ENCODE measurements around the gene PSMC4. TPM values are rescaled to one million over a fixed set of nuclear protein-coding genes. Genes with fewer than 3 reads are reported as not detected.

The PSMC4 gene
- total RNA-seq, 1 donor from 2014 or later: 122 TPM

DNA sequence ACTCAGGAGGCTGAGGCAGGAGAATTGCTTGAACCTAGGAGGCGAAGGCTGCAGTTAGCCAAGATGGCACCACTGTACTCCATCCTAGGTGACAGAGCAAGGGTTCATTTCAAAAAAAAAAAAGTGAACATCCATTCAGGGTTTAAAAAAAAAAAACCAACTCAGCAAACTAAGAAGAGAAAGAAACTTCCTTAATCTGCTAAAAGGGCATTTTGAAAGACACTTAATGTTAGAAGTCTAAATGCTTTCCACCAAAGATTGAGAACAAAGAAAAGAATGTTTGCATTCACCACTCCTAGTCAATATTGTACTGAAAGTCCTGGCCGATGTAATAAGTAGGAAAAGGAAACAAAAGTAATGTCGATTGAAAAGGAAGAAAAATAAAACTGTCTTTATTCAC, 7.1 kb upstream of the PSMC4 start:
- Histone ChIP-seq H3K9me3 (no peaks in the 10 kb centered on the region), H3K27me3 (no peaks in the 10 kb centered on the region), H3K4me3 (no peak overlapping the region), H3K4me1 (no peaks in the 10 kb centered on the region), H3K27ac (no peak overlapping the region), H3K36me3 (no peaks in the 10 kb centered on the region)
- intact Hi-C loops (cut with DNase I): no loop called here
- TF ChIP-seq, protein P1, sequence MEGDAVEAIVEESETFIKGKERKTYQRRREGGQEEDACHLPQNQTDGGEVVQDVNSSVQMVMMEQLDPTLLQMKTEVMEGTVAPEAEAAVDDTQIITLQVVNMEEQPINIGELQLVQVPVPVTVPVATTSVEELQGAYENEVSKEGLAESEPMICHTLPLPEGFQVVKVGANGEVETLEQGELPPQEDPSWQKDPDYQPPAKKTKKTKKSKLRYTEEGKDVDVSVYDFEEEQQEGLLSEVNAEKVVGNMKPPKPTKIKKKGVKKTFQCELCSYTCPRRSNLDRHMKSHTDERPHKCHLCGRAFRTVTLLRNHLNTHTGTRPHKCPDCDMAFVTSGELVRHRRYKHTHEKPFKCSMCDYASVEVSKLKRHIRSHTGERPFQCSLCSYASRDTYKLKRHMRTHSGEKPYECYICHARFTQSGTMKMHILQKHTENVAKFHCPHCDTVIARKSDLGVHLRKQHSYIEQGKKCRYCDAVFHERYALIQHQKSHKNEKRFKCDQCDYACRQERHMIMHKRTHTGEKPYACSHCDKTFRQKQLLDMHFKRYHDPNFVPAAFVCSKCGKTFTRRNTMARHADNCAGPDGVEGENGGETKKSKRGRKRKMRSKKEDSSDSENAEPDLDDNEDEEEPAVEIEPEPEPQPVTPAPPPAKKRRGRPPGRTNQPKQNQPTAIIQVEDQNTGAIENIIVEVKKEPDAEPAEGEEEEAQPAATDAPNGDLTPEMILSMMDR (IDR thresholded peaks at IDR 0.05): no peak
- no peak for DNase-seq (ENCODE audit: low spot score in 2 of 2)

- H3K27me3 ChIP-seq: no peaks in the 10 kb centered on the region
- no peak overlapping the region for H3K27ac ChIP-seq
- no peaks in the 10 kb centered on the region for H3K9me3 ChIP-seq
- H3K36me3 ChIP-seq: no peaks in the 10 kb centered on the region
- peaks cover 0 to 7% of the 10 kb centered on the region in 2 donors for H3K4me1 ChIP-seq
- intact Hi-C loops (cut with DNase I): no loop called here
- no peak overlapping the region for H3K4me3 ChIP-seq
- TF ChIP-seq, protein P1 (IDR thresholded peaks at IDR 0.05): no peak
- peak in 1 of 2 donors; percentile 34 for DNase-seq (ENCODE audit: low spot score in 2 of 2)
These were observed 4.3 kb upstream of the PSMC4 start for GRCh38 chr19:39966617-39967016.

DNA sequence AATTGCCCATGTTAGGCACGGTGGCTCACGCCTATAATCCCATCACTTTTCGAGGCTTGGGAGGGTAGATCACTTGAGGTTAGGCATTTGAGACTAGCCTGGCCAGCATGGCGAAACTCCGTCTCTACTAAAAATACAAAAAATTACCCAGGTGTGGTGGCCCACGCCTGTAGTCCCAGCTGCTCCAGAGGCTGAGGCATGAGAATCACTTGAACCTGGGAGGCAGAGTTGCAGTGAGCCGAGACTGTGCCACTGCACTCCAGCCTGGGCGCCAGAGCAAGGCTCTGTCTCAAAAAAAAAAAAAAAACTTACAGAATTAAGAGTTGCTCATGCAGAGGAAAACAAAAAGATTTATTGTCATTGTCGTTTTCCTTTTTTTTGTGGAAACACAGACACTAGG, 3.4 kb upstream of the PSMC4 start:
- H3K27me3 ChIP-seq: no peaks in the 10 kb centered on the region
- H3K36me3 ChIP-seq: peaks cover 3 to 5% of the 10 kb centered on the region in 2 donors
- no peaks in the 10 kb centered on the region for H3K9me3 ChIP-seq
- no peak overlapping the region for H3K4me3 ChIP-seq
- TF ChIP-seq, protein P1 (IDR thresholded peaks at IDR 0.05): no peak
- peaks cover 0 to 14% of the 10 kb centered on the region in 2 donors for H3K4me1 ChIP-seq
- no peak overlapping the region for H3K27ac ChIP-seq
- no peak for DNase-seq (ENCODE audit: low spot score in 2 of 2)
- intact Hi-C loops (cut with DNase I): no loop called here

- intact Hi-C loops (cut with DNase I): no loop called here
- no peaks in the 10 kb centered on the region for H3K9me3 ChIP-seq
- TF ChIP-seq, protein P1 (IDR thresholded peaks at IDR 0.05): no peak
- H3K36me3 ChIP-seq: peaks cover 11 to 15% of the 10 kb centered on the region in 2 donors
- no peak overlapping the region for H3K27ac ChIP-seq
- DNase-seq (ENCODE audit: low spot score in 2 of 2): peak in 1 of 2 donors; percentile 50
- peaks cover 0 to 14% of the 10 kb centered on the region in 2 donors for H3K4me1 ChIP-seq
- no peak overlapping the region for H3K4me3 ChIP-seq
- no peaks in the 10 kb centered on the region for H3K27me3 ChIP-seq
These were observed 2.2 kb upstream of the PSMC4 start for GRCh38 chr19:39968789-39969188.

DNA sequence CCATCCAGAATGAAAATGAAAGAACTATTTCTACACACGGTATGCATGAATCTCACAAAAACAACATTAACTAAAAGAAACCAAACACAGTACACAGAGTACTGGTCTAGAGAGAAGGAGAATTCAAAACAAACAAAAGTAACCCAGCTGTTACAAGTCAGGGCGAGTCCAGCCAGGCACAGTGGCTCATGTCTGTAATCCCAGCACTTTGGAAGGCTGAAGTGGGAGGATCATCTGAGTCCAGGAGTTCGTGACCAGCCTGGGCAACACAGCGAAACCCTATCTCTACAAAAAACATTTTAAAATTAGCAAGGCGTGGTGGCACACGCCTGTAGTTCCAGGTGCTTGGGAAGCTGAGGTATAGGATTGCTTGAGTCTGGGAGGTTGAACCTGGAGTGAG, 1.7 kb upstream of the PSMC4 start:
- intact Hi-C loops (cut with DNase I): no loop called here

More for the DNA sequence above, 1.7 kb upstream of the PSMC4 start:
- Histone ChIP-seq H3K36me3 (peaks cover 16 to 20% of the 10 kb centered on the region in 2 donors), H3K4me1 (peaks cover 0 to 14% of the 10 kb centered on the region in 2 donors), H3K9me3 (no peaks in the 10 kb centered on the region), H3K4me3 (no peak overlapping the region), H3K27ac (no peak overlapping the region), H3K27me3 (no peaks in the 10 kb centered on the region)
- TF ChIP-seq, protein P1 (IDR thresholded peaks at IDR 0.05): no peak
- DNase-seq (ENCODE audit: low spot score in 2 of 2): peak in 1 of 2 donors; percentile 33
